Testis (tissue), 2 donors: ENCODE results near the gene SMURF1.

Source experiments
- CTCF ChIP-seq, 3 experiments: fragments of 450-650 bp in 2 of 3; fragments of 200-600 bp in 1 of 3; sonication (generic) in 1 of 3; IDR thresholded peaks; one replicate each; pipeline ENCODE4 v1.5.1; 2016 to 2019; ENCODE audit warnings: antibody characterized with exemption in 3 of 3, mild to moderate bottlenecking in 2 of 3, moderate library complexity in 1 of 3
- POLR2A ChIP-seq: fragments of 450-650 bp; IDR thresholded peaks from one replicate; pipeline ENCODE4 v1.6.1; 2017; ENCODE audit warnings: antibody characterized with exemption, mild to moderate bottlenecking, moderate library complexity

DNA sequence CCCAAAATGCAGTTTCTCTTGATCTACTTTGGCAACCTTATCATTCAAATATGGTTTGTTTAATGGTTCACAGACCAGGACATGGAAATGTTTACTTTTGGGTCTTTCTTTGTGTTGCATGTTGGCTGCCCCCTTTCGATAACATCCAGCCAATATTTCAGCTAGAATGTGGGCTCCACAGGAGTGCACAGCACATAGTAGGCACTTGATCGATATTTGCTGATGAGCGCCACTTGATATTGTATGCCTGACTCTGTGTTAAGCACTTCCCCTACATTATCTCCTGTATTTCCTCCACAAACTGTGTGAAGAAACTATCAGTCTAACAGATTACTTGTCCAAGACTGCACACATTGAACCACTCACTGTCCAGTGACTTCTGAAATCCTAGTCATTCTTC is 60.2 kb downstream of the SMURF1 start:
- TF ChIP-seq POLR2A (no peak), CTCF (IDR thresholded peaks at IDR 0.05) (no peak)
